Tibial nerve (tissue), 4 donors: ENCODE data around the gene PTCH1. TPM values are rescaled to one million over a fixed set of nuclear protein-coding genes. Genes with fewer than 3 reads are reported as not detected.

ENCODE experiments used
- DNase-seq, 2 donors: peaks; one replicate each; pipeline ENCODE4 v3.0.0-alpha.2; 2019; ENCODE audit warnings: low spot score in 2 of 2
- H3K27ac ChIP-seq, 4 donors: fragments of 200-600 bp; sonication (generic) in 3 of 4; one replicate each; pipeline ENCODE4 v1.5.1; 2017 to 2019; ENCODE audit warnings: mild to moderate bottlenecking in 1 of 4
- H3K27me3 ChIP-seq, 2 donors: fragments of 200-600 bp; sonication (generic) in 1 of 2; one replicate each; pipeline versions ENCODE4 v1.5.1 to v1.6.0; 2017 to 2019
- H3K36me3 ChIP-seq, 3 donors: fragments of 200-600 bp; sonication (generic); one replicate each; pipeline ENCODE4 v1.5.1; 2018 to 2019
- H3K4me1 ChIP-seq, 4 donors: fragments of 200-600 bp; sonication (generic) in 3 of 4; one replicate each; pipeline ENCODE4 v1.5.1; 2017 to 2019
- H3K4me3 ChIP-seq, 4 donors: fragments of 200-600 bp; sonication (generic) in 3 of 4; one replicate each; pipeline ENCODE4 v1.5.1; 2017 to 2019; ENCODE audit warnings: mild to moderate bottlenecking in 1 of 4, moderate library complexity in 1 of 4
- H3K9me3 ChIP-seq, 4 donors: fragments of 200-600 bp; sonication (generic) in 3 of 4; one replicate each; pipeline ENCODE4 v1.5.1; 2017 to 2019
- EP300 ChIP-seq, 2 donors: sonication (generic); formaldehyde crosslinking; IDR thresholded peaks; one replicate each; pipeline ENCODE4 v1.6.1; 2017; ENCODE audit warnings: antibody characterized with exemption in 2 of 2, mild to moderate bottlenecking in 1 of 2
- POLR2A ChIP-seq, 2 donors: fragments of 450-650 bp; IDR thresholded peaks; one replicate each; pipeline ENCODE4 v1.6.1; 2017; ENCODE audit warnings: antibody characterized with exemption in 2 of 2, mild to moderate bottlenecking in 2 of 2, moderate library complexity in 2 of 2
- WGBS, 2 donors: methylation state at CpG; one replicate each; pipeline ENCODE4 v1.1.5; 2018; 5-methylcytosine and 5-hydroxymethylcytosine counted together
- total RNA-seq, 4 donors: library from RNA; depleted of rRNA; stranded (reverse); fragments of >200 nt; gene quantifications; one replicate each; pipeline ENCODE4 v1.1.0, GENCODE V29; 2016
- TF ChIP-seq, protein P1 (sequence below), 5 experiments: fragments of 200-600 bp in 3 of 5; fragments of 450-650 bp in 2 of 5; sonication (generic) in 3 of 5; IDR thresholded peaks; one replicate each; pipeline ENCODE4 v1.5.1; 2016 to 2019; ENCODE audit warnings: antibody characterized with exemption in 5 of 5, mild to moderate bottlenecking in 3 of 5, moderate library complexity in 2 of 5

The PTCH1 gene
- total RNA-seq, 4 donors from 2014 or later, result 39.0 to 173 (median 86.6) TPM

DNA sequence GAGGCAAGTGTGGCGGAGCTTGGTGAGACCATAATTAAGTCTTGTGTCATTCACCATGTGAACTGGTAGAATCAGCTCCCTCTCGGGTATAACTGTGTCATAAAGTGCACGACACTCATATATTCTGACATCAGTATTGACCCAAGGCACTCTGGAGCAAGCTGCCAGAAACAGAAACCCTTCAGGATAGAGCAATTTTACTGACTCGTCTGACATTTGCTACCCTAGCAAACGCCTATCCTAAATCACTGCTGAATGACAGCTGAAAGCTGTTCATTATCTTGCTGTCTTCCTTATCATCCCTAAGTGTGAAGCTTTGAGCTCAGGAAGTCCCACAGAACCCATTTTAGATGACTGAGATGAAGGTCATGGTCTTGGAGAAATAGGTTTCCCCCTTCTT lies 27.8 kb downstream of the PTCH1 start:
- H3K4me1 ChIP-seq, result peaks cover 0 to 84% (median 5%) of the 10 kb centered on the region in 4 donors

DNA sequence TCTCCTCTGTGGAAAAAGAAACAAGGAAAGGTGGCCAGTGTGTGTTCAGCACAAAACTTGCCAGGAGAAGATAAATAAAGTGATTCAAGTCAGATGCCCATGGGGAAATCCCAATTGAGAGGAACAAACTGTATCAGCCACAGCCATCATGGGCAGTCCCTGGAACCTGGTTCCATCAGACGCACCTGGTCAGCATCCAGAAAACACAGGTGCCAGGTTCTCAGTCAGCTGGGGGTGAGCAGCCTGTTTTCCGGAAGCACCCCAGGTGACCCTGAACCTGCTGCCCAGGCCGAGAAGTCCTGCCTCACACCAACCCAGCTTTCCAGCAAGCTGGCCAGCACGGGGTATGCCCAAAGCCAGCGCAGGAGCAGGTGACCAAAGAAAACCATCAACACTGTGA lies 30.5 kb downstream of the PTCH1 start:
- WGBS, 2 donors, result 81 to 84% methylated on average over 5 of the region's 5 CpGs
- no peaks in the 10 kb centered on the region for H3K36me3 ChIP-seq
- DNase-seq, result no peak
- no peak overlapping the region for H3K4me3 ChIP-seq
- TF ChIP-seq, protein P1, sequence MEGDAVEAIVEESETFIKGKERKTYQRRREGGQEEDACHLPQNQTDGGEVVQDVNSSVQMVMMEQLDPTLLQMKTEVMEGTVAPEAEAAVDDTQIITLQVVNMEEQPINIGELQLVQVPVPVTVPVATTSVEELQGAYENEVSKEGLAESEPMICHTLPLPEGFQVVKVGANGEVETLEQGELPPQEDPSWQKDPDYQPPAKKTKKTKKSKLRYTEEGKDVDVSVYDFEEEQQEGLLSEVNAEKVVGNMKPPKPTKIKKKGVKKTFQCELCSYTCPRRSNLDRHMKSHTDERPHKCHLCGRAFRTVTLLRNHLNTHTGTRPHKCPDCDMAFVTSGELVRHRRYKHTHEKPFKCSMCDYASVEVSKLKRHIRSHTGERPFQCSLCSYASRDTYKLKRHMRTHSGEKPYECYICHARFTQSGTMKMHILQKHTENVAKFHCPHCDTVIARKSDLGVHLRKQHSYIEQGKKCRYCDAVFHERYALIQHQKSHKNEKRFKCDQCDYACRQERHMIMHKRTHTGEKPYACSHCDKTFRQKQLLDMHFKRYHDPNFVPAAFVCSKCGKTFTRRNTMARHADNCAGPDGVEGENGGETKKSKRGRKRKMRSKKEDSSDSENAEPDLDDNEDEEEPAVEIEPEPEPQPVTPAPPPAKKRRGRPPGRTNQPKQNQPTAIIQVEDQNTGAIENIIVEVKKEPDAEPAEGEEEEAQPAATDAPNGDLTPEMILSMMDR (IDR thresholded peaks at IDR 0.05), result no peak
- TF ChIP-seq EP300 (IDR thresholded peaks at IDR 0.05), result no peak
- TF ChIP-seq POLR2A (IDR thresholded peaks at IDR 0.05), result no peak
- peaks cover 0 to 77% (median 5%) of the 10 kb centered on the region in 4 donors for H3K4me1 ChIP-seq
- no peaks in the 10 kb centered on the region for H3K27me3 ChIP-seq
- peak overlapping the region in 2 of 4 donors; percentile 18 to 32 for H3K27ac ChIP-seq
- no peaks in the 10 kb centered on the region for H3K9me3 ChIP-seq

More for the DNA sequence above, 27.8 kb downstream of the PTCH1 start:
- TF ChIP-seq POLR2A (IDR thresholded peaks at IDR 0.05), result no peak
- TF ChIP-seq EP300 (IDR thresholded peaks at IDR 0.05), result no peak
- TF ChIP-seq, protein P1 (IDR thresholded peaks at IDR 0.05), result no peak
- Histone ChIP-seq H3K27me3 (no peaks in the 10 kb centered on the region), H3K27ac (no peak overlapping the region), H3K9me3 (no peaks in the 10 kb centered on the region), H3K36me3 (peaks cover 0 to 2% (median 0%) of the 10 kb centered on the region in 3 donors), H3K4me3 (no peak overlapping the region)
- WGBS, 2 donors, result 59 to 64% methylated on average over 5 of the region's 5 CpGs
- DNase-seq, result no peak

DNA sequence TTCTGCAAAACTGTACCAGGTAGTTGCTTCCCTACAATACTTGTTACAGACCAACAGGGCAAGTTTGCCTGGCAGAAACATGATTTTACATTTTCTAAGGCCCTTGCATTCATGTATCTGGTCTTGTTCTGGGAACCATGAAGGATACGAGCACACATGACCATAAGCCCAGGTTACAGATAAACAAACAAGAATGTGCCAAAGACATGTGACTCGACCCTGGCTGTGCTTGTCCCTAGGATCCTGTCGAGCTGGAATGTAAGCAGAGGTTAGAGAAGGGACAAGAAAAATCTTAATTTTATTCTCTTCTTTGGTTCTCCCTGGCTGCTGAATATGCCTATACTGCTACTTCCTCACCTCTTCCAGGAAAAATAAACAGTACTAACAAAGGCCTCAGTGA lies 32.5 kb downstream of the PTCH1 start:
- H3K4me3 ChIP-seq, result no peak overlapping the region
- H3K27me3 ChIP-seq, result no peaks in the 10 kb centered on the region
- TF ChIP-seq EP300 (IDR thresholded peaks at IDR 0.05) (no peak), POLR2A (IDR thresholded peaks at IDR 0.05) (no peak)
- TF ChIP-seq, protein P1 (IDR thresholded peaks at IDR 0.05), result no peak
- H3K27ac ChIP-seq, result peak overlapping the region in 2 of 4 donors; percentile 7 to 40
- peaks cover 0 to 89% (median 13%) of the 10 kb centered on the region in 4 donors for H3K4me1 ChIP-seq
- peaks cover 0 to 11% (median 0%) of the 10 kb centered on the region in 3 donors for H3K36me3 ChIP-seq
- H3K9me3 ChIP-seq, result no peaks in the 10 kb centered on the region
- no peak for DNase-seq
- 47 to 56% methylated on average over 3 of the region's 3 CpGs for WGBS, 2 donors

DNA sequence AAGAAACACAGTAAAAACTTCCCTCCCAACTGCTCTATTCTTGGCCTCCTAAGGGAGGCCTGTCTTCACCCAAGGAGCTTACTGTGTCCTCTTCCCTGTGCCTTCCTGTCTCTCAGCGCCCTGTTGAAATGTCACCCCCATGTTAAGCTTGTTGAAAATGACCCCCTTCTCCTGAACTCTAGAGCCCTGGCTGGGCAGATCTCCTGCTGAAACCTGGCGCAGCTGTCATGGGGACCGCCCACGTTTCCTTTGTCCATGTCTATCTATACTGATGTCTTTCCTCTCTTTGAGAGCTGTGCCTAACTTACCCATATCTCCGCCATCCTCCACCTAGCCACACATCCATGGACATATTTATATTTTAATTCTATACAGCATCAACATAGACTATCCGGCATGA lies 33.3 kb downstream of the PTCH1 start:
- no peak for DNase-seq
- H3K36me3 ChIP-seq, result peaks cover 0 to 17% (median 0%) of the 10 kb centered on the region in 3 donors
- TF ChIP-seq POLR2A (IDR thresholded peaks at IDR 0.05), result no peak
- no peaks in the 10 kb centered on the region for H3K27me3 ChIP-seq
- no peaks in the 10 kb centered on the region for H3K9me3 ChIP-seq
- WGBS, 2 donors, result 80 to 89% methylated on average over 6 of the region's 6 CpGs
- H3K4me3 ChIP-seq, result no peak overlapping the region
- peak overlapping the region in 1 of 4 donors; percentile 5 for H3K27ac ChIP-seq
- peaks cover 0 to 90% (median 16%) of the 10 kb centered on the region in 4 donors for H3K4me1 ChIP-seq

DNA sequence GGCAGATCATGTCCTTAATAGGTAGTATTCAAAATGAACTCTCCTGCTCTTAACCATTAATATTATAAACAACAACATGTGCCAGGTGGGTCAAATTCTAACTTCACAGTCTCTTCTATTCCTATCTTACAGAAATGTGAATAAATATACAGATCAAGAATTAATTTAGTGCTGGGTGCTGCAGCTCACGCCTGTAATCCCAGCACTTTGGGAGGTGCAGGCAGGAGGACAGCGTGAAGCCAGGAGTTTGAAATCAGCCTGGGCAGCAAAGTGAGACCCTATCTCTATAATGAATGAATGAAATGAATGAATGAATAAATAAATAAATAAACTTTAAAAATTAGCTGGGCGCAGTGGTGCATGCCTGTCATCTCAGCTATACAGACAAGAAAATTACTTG lies 34.1 kb downstream of the PTCH1 start:
- no peak overlapping the region for H3K27ac ChIP-seq
- no peaks in the 10 kb centered on the region for H3K27me3 ChIP-seq
- no peak for DNase-seq
- WGBS, 2 donors, result 81 to 84% methylated on average over 3 of the region's 3 CpGs
- peaks cover 0 to 91% (median 22%) of the 10 kb centered on the region in 4 donors for H3K4me1 ChIP-seq
- no peak overlapping the region for H3K4me3 ChIP-seq
- no peaks in the 10 kb centered on the region for H3K9me3 ChIP-seq
- no peak for TF ChIP-seq POLR2A (IDR thresholded peaks at IDR 0.05)
- TF ChIP-seq, protein P1 (IDR thresholded peaks at IDR 0.05), result no peak
- TF ChIP-seq EP300 (IDR thresholded peaks at IDR 0.05), result no peak
- H3K36me3 ChIP-seq, result peaks cover 0 to 25% (median 0%) of the 10 kb centered on the region in 3 donors
